ENCODE measurements around the gene CCL1. TPM values are rescaled to one million over a fixed set of nuclear protein-coding genes. Genes with fewer than 3 reads are reported as not detected.
"Not testable (repeated sequence)": the region's sequence is repeated elsewhere in the genome, so short reads cannot be mapped to it uniquely, and the experiment has no call there.

Gene CCL1
- total RNA-seq, 1 donor from 2014 or later = not detected

DNA sequence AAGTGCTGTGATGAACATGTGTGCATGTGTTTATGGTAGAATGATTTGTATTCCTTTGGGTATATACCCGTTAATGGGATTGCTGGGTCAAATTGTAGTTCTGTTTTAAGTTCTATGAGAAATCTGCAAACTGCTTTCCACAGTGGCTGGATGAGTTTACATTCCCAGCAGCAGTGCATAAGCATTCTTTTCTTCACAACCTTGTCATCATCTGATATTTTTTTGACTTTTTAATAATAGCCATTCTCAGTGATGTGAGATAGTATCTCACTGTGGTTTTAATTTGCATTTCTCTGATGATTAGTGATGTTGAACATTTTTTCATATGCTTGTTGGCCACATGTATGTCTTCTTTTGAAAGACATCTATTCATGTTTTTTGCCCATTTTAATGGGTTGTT is 25.3 kb downstream of the CCL1 start:
- TF ChIP-seq EZH2 (IDR thresholded peaks at IDR 0.05; ENCODE audit: insufficient read depth, low read length) = no peak
- TF ChIP-seq, protein P1, sequence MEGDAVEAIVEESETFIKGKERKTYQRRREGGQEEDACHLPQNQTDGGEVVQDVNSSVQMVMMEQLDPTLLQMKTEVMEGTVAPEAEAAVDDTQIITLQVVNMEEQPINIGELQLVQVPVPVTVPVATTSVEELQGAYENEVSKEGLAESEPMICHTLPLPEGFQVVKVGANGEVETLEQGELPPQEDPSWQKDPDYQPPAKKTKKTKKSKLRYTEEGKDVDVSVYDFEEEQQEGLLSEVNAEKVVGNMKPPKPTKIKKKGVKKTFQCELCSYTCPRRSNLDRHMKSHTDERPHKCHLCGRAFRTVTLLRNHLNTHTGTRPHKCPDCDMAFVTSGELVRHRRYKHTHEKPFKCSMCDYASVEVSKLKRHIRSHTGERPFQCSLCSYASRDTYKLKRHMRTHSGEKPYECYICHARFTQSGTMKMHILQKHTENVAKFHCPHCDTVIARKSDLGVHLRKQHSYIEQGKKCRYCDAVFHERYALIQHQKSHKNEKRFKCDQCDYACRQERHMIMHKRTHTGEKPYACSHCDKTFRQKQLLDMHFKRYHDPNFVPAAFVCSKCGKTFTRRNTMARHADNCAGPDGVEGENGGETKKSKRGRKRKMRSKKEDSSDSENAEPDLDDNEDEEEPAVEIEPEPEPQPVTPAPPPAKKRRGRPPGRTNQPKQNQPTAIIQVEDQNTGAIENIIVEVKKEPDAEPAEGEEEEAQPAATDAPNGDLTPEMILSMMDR (IDR thresholded peaks at IDR 0.05; ENCODE audit: insufficient read depth, low read depth, low read length) = no peak
- no peaks in the 10 kb centered on the region for H3K4me1 Mint-ChIP-seq (ENCODE audit: low read depth, unreplicated experiment)
- FAIRE-seq = no peak

DNA sequence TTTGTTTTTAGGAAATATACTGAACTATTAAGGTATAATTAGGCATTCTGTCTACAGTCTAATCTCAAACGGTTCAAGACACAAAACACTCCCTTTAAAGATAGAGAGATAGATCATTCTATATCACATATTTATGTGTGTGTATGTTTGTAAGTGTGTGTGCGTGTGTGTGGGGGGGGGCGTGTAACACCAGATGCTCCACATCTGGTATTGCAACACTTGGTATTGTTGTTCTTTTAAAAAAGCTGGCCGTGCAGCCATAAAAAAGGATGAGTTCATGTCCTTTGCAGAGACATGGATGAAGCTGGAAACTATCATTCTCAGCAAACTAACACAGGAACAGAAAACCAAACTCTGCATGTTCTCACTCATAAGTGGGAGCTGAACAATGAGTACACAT is 35.5 kb downstream of the CCL1 start:
- not testable (repeated sequence) for H3K9me3 ChIP-seq (ENCODE audit: insufficient read depth, low read depth, low read length); H3K36me3 ChIP-seq (ENCODE audit: insufficient read depth, low read length); H3K4me3 ChIP-seq (ENCODE audit: insufficient read depth, low read depth, low read length); H3K4me1 Mint-ChIP-seq (ENCODE audit: low read depth, unreplicated experiment); H3K9ac ChIP-seq (ENCODE audit: low read length); H3K4me2 ChIP-seq (ENCODE audit: low read length); DNase-seq (ENCODE audit: low read depth); H3K27ac Mint-ChIP-seq (ENCODE audit: unreplicated experiment); H4K20me1 ChIP-seq (ENCODE audit: insufficient read depth, low read length); H2AFZ ChIP-seq (ENCODE audit: low read depth, low read length); H3K27me3 ChIP-seq (ENCODE audit: insufficient read depth, low read length); H3K27ac ChIP-seq (ENCODE audit: low read depth, low read length); H3K4me1 ChIP-seq (ENCODE audit: insufficient read depth, low read length); H3K79me2 ChIP-seq (ENCODE audit: insufficient read depth, low read length); FAIRE-seq; H3K36me3 Mint-ChIP-seq (ENCODE audit: low read depth, unreplicated experiment); H3K4me3 Mint-ChIP-seq (ENCODE audit: unreplicated experiment)
- peaks cover 14% of the 10 kb centered on the region for H3K27me3 Mint-ChIP-seq (ENCODE audit: low read depth, unreplicated experiment)
- H3K9me3 Mint-ChIP-seq (ENCODE audit: unreplicated experiment) = peaks cover 10% of the 10 kb centered on the region

More for the DNA sequence above, 25.3 kb downstream of the CCL1 start:
- Histone ChIP-seq H3K27ac (ENCODE audit: low read depth, low read length) (no peak overlapping the region), H3K27me3 (ENCODE audit: insufficient read depth, low read length) (no peaks in the 10 kb centered on the region), H3K4me3 (ENCODE audit: insufficient read depth, low read depth, low read length) (no peak overlapping the region), H3K79me2 (ENCODE audit: insufficient read depth, low read length) (no peaks in the 10 kb centered on the region), H3K9ac (ENCODE audit: low read length) (no peak overlapping the region), H3K9me3 (ENCODE audit: insufficient read depth, low read depth, low read length) (no peaks in the 10 kb centered on the region), H3K4me1 (ENCODE audit: insufficient read depth, low read length) (no peaks in the 10 kb centered on the region), H3K4me2 (ENCODE audit: low read length) (no peak overlapping the region), H2AFZ (ENCODE audit: low read depth, low read length) (no peak overlapping the region), H4K20me1 (ENCODE audit: insufficient read depth, low read length) (no peaks in the 10 kb centered on the region), H3K36me3 (ENCODE audit: insufficient read depth, low read length) (no peaks in the 10 kb centered on the region)
- H3K9me3 Mint-ChIP-seq (ENCODE audit: unreplicated experiment) = peaks cover 5% of the 10 kb centered on the region
- no peaks in the 10 kb centered on the region for H3K36me3 Mint-ChIP-seq (ENCODE audit: low read depth, unreplicated experiment)
- H3K27me3 Mint-ChIP-seq (ENCODE audit: low read depth, unreplicated experiment) = peaks cover 8% of the 10 kb centered on the region
- no peak overlapping the region for H3K4me3 Mint-ChIP-seq (ENCODE audit: unreplicated experiment)
- no peak overlapping the region for H3K27ac Mint-ChIP-seq (ENCODE audit: unreplicated experiment)
- DNase-seq (ENCODE audit: low read depth) = no peak

DNA sequence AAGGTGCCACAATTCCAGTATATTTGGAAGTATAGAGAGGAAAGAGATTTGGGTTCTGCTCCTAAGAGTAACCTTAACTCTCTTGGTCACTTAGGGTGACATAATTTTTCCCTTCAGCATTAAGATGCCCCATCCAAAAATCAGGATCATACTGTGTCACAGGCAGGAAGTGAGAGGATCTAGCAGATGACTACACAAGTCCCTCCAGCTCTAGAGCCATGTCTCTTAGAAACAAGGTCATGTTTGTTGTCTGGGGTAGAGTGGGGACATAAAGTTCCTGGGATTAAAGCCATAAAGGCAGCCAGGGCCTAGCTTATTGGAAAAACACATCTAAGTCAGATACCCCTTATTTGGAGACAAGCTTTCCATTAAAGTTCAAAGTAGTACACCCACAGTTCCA is 41.1 kb downstream of the CCL1 start:
- no peak for FAIRE-seq
- Histone ChIP-seq H3K4me2 (ENCODE audit: low read length) (no peak overlapping the region), H3K27ac (ENCODE audit: low read depth, low read length) (no peak overlapping the region), H3K4me3 (ENCODE audit: insufficient read depth, low read depth, low read length) (no peak overlapping the region), H4K20me1 (ENCODE audit: insufficient read depth, low read length) (no peaks in the 10 kb centered on the region), H3K27me3 (ENCODE audit: insufficient read depth, low read length) (no peaks in the 10 kb centered on the region), H2AFZ (ENCODE audit: low read depth, low read length) (no peak overlapping the region), H3K4me1 (ENCODE audit: insufficient read depth, low read length) (no peaks in the 10 kb centered on the region), H3K9ac (ENCODE audit: low read length) (no peak overlapping the region), H3K36me3 (ENCODE audit: insufficient read depth, low read length) (no peaks in the 10 kb centered on the region), H3K79me2 (ENCODE audit: insufficient read depth, low read length) (no peaks in the 10 kb centered on the region), H3K9me3 (ENCODE audit: insufficient read depth, low read depth, low read length) (no peaks in the 10 kb centered on the region)
- H3K4me1 Mint-ChIP-seq (ENCODE audit: low read depth, unreplicated experiment) = no peaks in the 10 kb centered on the region
- H3K36me3 Mint-ChIP-seq (ENCODE audit: low read depth, unreplicated experiment) = no peaks in the 10 kb centered on the region
- TF ChIP-seq EZH2 (IDR thresholded peaks at IDR 0.05; ENCODE audit: insufficient read depth, low read length) = no peak
- TF ChIP-seq, protein P1 (IDR thresholded peaks at IDR 0.05; ENCODE audit: insufficient read depth, low read depth, low read length) = no peak
- no peak for DNase-seq (ENCODE audit: low read depth)
- H3K4me3 Mint-ChIP-seq (ENCODE audit: unreplicated experiment) = no peak overlapping the region
- H3K27ac Mint-ChIP-seq (ENCODE audit: unreplicated experiment) = no peak overlapping the region
- peaks cover 14% of the 10 kb centered on the region for H3K27me3 Mint-ChIP-seq (ENCODE audit: low read depth, unreplicated experiment)
- peaks cover 8% of the 10 kb centered on the region for H3K9me3 Mint-ChIP-seq (ENCODE audit: unreplicated experiment)

All from astrocyte (in vitro differentiated cells and primary cell).